Activated naive CD4-positive, alpha-beta T cell treated with anti-CD3 and anti-CD28 coated beads, Interleukin-2, amount 50 U/mL, for 16 hours (primary cell): ENCODE results near the gene GHRL.
"Not testable (repeated sequence)": the region's sequence is repeated elsewhere in the genome, so short reads cannot be mapped to it uniquely, and the experiment has no call there.

Experiments used
- DNase-seq: peaks from one replicate; pipeline ENCODE4 v3.0.0-alpha.2; 2020

The GHRL gene

GRCh38 chr3:10322352-10322710, 29.6 kb upstream of the GHRL start:
- DNase-seq: no peak

GRCh38 chr3:10321630-10322351, 29.0 kb upstream of the GHRL start:
- no peak for DNase-seq

GRCh38 chr3:10320320-10320677, 27.6 kb upstream of the GHRL start:
- no peak for DNase-seq

- no peak for DNase-seq
Observed at GRCh38 chr3:10319804-10320203, 27.1 kb upstream of the GHRL start.

GRCh38 chr3:10319251-10319650, 26.5 kb upstream of the GHRL start:
- no peak for DNase-seq

- no peak for DNase-seq
Observed at GRCh38 chr3:10317961-10318350, 25.2 kb upstream of the GHRL start.

- DNase-seq: no peak
Observed at GRCh38 chr3:10317311-10317960, 24.7 kb upstream of the GHRL start.

GRCh38 chr3:10315771-10316344, 23.1 kb upstream of the GHRL start:
- DNase-seq: no peak

GRCh38 chr3:10315101-10315500, 22.4 kb upstream of the GHRL start:
- no peak for DNase-seq

- no peak for DNase-seq
Observed at GRCh38 chr3:10312861-10313260, 20.1 kb upstream of the GHRL start.

GRCh38 chr3:10312391-10312790, 19.6 kb upstream of the GHRL start:
- no peak for DNase-seq

GRCh38 chr3:10311710-10312109, 19.0 kb upstream of the GHRL start:
- DNase-seq: no peak

- no peak for DNase-seq
Observed at GRCh38 chr3:10310578-10310977, 17.8 kb upstream of the GHRL start.

GRCh38 chr3:10309736-10310135, 17.0 kb upstream of the GHRL start:
- no peak for DNase-seq

- no peak for DNase-seq
Observed at GRCh38 chr3:10308678-10309077, 15.9 kb upstream of the GHRL start.

- DNase-seq: no peak
Observed at GRCh38 chr3:10306156-10306555, 13.4 kb upstream of the GHRL start.

GRCh38 chr3:10305331-10305902, 12.7 kb upstream of the GHRL start:
- DNase-seq: no peak

GRCh38 chr3:10304905-10305304, 12.2 kb upstream of the GHRL start:
- DNase-seq: no peak

- no peak for DNase-seq
Observed at GRCh38 chr3:10303785-10304184, 11.0 kb upstream of the GHRL start.

GRCh38 chr3:10303105-10303504, 10.4 kb upstream of the GHRL start:
- no peak for DNase-seq

GRCh38 chr3:10300087-10300486, 7.3 kb upstream of the GHRL start:
- DNase-seq: no peak

- no peak for DNase-seq
Observed at GRCh38 chr3:10299679-10300078, 6.9 kb upstream of the GHRL start.

GRCh38 chr3:10299175-10299574, 6.4 kb upstream of the GHRL start:
- no peak for DNase-seq

GRCh38 chr3:10298064-10298463, 5.3 kb upstream of the GHRL start:
- not testable (repeated sequence) for DNase-seq
